ENCODE results near the gene ATP8B1. TPM values are rescaled to one million over a fixed set of nuclear protein-coding genes. Genes with fewer than 3 reads are reported as not detected.
A peak's percentile ranks its signal among the peaks of the same experiment; 100 is the strongest.

The ATP8B1 gene
- total RNA-seq, 1 experiment from 2014 or later = 8.5 TPM

- peak; percentile 91 for DNase-seq (ENCODE audit: low read depth)
These were observed 16.8 kb upstream of the ATP8B1 start for GRCh38 chr18:57819671-57820460.

DNA sequence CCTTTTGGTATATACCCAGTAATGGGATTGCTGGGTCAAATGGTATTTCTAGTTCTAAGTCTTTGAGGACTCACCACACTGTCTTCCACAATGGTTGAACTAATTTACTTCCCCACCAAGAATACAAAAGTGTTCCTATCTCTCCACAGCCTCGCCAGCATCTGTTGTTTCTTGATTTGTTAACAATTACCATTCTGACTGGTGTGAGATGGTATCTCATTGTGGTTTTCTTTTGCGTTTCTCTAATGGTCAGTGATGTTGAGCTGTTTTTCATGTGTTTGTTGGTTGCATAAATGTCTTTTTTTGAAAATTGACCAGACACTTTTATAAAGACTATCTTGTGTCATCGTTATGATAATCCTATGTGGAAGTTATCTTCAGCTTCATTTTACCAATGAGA, 16.0 kb upstream of the ATP8B1 start:
- DNase-seq (ENCODE audit: low read depth) = no peak

DNA sequence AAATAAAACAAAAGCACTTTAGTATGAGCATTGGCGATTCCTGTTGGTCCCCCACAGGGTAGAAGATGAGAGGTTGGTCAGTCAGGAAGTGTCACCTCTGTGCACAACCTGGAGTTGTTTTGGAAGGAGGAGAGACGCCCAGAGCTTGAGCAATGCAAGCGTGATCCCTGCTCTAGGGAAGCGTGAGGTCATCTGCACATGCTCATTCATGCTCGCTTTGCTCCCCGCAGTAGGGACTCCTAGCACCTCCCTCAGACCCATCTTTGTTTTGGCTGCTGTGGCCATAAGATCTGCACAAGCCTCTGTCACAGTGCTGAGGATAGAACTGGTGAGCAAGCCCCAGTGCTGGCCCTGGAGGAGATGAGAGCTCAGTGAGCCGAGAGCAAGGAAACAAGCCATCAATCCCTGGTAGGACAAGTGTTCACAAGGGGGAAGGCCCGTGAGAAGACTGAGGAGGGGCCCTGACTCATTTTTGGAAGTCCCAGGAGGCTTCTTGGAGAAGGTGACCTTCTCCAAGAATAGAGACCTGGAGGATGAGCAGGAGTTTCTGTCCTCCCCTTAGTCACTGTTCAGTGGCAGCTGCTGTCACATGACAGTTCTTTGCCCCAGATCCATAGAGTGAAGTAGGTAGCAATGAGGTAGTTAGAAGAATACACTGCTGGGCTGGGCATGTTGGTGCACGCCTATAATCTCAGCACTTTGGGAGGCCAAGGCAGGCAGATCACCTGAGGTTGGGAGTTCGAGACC, 13.3 kb upstream of the ATP8B1 start:
- no peak for DNase-seq (ENCODE audit: low read depth)

GRCh38 chr18:57814555-57814954, 11.4 kb upstream of the ATP8B1 start:
- DNase-seq (ENCODE audit: low read depth) = no peak

DNA sequence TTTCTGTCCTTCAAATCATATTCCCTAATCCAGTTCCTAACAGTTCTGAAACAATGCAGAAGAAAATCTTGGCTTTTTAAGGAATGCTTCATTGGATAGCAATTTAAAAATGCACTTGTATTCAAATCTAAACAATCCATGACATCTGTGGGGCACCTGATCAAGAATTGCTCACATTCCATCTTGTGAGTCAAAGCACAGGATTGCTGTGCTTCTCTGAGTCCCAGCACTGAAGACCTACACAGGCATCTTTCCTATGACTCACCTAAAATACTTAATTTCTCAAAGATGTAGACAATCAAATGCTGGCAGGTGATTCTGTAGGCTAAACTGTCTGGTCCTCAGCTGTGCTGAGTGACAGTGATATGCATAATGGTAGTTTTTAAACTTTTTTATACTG, 10.1 kb upstream of the ATP8B1 start:
- DNase-seq (ENCODE audit: low read depth) = peak; percentile 90

DNA sequence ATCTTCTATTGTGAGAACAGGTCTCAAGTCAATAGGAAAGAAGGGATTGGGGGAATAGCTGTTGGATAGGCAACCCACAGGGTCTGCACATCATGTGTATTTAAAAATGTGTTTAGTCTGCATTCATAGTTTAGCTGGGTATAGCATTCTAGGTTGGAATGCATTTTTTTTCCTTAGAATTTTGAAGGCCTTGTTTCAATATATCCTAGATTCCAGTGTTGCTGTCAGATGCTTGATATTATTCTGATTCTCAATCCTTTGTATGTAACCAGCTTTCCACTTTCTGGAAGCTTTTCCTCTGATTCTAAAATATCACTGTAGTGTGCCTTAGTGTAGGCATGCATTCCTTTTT, 9.0 kb upstream of the ATP8B1 start:
- DNase-seq (ENCODE audit: low read depth) = no peak

GRCh38 chr18:57811477-57812125, 8.5 kb upstream of the ATP8B1 start:
- no peak for DNase-seq (ENCODE audit: low read depth)

GRCh38 chr18:57809190-57809589, 6.1 kb upstream of the ATP8B1 start:
- DNase-seq (ENCODE audit: low read depth) = no peak

DNA sequence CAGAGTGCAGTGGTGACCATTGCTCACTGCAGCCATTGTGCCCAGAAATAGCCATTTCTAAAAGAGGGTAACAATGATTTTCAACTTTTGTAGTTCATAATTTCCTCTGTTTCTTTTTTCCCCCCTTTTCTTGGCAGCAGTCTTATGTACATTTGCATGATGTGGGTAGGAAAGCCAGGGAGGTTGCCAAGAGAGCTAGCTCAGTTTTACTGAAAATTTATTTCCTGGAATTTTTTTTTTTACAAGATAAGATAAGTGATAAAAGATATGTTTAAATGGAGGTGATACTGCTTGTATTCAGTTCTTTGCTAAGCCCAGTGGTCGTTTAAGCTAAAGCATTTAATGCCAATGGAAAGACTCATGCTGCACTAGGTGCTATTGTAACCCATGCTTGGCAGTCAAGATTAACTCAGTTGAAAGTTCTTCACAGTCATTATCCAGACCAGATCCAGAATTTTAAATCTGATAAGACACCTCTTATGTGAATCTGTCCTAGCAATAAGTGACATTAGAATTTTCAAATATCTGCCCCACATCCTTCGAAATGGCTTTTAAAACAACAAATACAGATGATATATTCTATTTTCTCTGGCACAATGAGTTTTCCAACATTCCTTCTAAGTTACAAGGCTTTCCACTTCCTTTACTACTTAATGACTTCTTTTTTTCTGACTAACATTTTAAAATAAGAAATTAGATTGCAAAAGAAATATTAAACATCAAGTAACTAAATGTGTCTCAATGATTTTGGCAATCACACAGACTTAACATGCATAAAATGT, 4.4 kb upstream of the ATP8B1 start:
- DNase-seq (ENCODE audit: low read depth) = peak; percentile 50

GRCh38 chr18:57806978-57807285, 3.8 kb upstream of the ATP8B1 start:
- peak; percentile 85 for DNase-seq (ENCODE audit: low read depth)

GRCh38 chr18:57806201-57806977, 3.3 kb upstream of the ATP8B1 start:
- no peak for DNase-seq (ENCODE audit: low read depth)

DNA sequence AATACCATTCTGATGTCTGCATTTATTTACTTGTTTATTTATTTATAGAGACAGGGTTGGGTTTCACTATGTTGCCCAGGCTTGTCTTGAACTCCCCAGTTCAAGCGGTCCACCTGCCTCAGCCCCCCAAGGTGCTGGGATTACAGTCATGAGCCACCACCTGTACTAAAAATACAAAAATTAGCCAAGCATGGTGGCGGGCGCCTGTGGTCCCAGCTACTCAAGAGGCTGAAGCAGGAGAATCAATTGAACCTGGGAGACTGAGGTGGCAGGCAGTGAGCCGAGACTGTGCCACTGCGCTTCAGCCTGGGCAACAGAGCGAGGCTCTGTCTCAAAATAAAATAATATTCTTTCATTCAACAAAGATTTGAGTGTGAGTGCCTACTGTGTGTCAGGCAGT, 2.0 kb upstream of the ATP8B1 start:
- no peak for DNase-seq (ENCODE audit: low read depth)

- no peak for DNase-seq (ENCODE audit: low read depth)
These were observed 1.4 kb upstream of the ATP8B1 start for GRCh38 chr18:57804557-57804956.

- DNase-seq (ENCODE audit: low read depth) = no peak
These were observed 657 bp downstream of the ATP8B1 start for GRCh38 chr18:57802213-57803102.

- DNase-seq (ENCODE audit: low read depth) = no peak
These were observed 1.3 kb downstream of the ATP8B1 start for GRCh38 chr18:57801761-57802212.

GRCh38 chr18:57801325-57801724, 1.8 kb downstream of the ATP8B1 start:
- DNase-seq (ENCODE audit: low read depth) = no peak

DNA sequence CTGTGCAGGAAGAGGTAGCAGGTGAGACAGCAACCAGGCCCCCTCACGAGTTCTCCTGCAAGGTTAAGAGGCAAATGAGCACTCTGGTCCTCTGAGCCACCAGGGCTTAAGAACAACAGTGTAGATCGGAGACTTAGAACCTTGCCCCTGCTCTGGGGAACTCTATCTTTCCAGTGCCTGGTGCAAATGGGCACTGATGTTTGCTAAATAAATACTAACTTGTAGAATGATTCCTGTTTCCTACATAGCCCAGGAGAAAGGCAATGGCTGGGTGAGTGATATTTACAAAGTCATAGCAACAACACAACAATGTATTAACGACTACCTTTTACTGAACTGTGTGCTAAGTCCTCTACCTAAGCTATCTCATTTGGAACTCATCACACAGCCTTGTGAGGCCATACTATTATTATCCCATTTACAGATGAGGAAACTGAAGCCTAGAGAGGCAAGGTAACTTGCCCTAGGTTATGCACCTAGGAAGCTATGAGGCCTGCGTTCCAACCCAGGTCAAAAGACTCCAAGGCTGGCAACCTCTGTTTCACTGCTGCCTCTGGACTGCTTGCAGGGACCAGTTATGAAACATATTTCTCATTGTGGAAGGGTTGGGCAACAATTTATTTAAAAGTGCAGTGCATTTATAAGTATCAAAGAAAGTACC, 4.3 kb downstream of the ATP8B1 start:
- DNase-seq (ENCODE audit: low read depth) = no peak

GRCh38 chr18:57797209-57797651, 5.9 kb downstream of the ATP8B1 start:
- no peak for DNase-seq (ENCODE audit: low read depth)

GRCh38 chr18:57794951-57795728, 8.0 kb downstream of the ATP8B1 start:
- DNase-seq (ENCODE audit: low read depth) = no peak

All from LHCN-M2 (cell line).